Sigmoid colon (tissue), 7 donors: Measurements from ENCODE around the gene TPO. TPM values are rescaled to one million over a fixed set of nuclear protein-coding genes. Genes with fewer than 3 reads are reported as not detected.

Experiments
- DNase-seq: peaks from one replicate; pipeline ENCODE4 v3.0.0-alpha.2; 2019
- H3K27ac ChIP-seq, 4 donors: fragments of 200-600 bp; sonication (generic); one replicate each; pipeline ENCODE4 v1.5.1; 2016 to 2019; ENCODE audit warnings: mild to moderate bottlenecking in 1 of 4
- H3K27me3 ChIP-seq, 3 donors: fragments of 200-600 bp; sonication (generic); one replicate each; pipeline ENCODE4 v1.5.1; 2019; ENCODE audit warnings: mild to moderate bottlenecking in 1 of 3
- H3K36me3 ChIP-seq, 4 donors: fragments of 200-600 bp; sonication (generic); one replicate each; pipeline ENCODE4 v1.5.1; 2016 to 2019
- H3K4me1 ChIP-seq, 4 donors: fragments of 200-600 bp; sonication (generic); one replicate each; pipeline ENCODE4 v1.5.1; 2017 to 2019
- H3K4me3 ChIP-seq, 4 donors: fragments of 200-600 bp; sonication (generic); one replicate each; pipeline ENCODE4 v1.5.1; 2017 to 2019; ENCODE audit warnings: mild to moderate bottlenecking in 2 of 4, moderate library complexity in 1 of 4
- H3K9me3 ChIP-seq, 4 donors: fragments of 200-600 bp in 3 of 4; sonication (generic) in 3 of 4; one replicate each; pipeline versions ENCODE4 v1.5.1 to v1.6.1; 2013 to 2019
- CTCF ChIP-seq, 4 experiments: fragments of 450-650 bp in 3 of 4; fragments of 200-600 bp in 1 of 4; IDR thresholded peaks; one replicate each; pipeline ENCODE4 v1.5.1; 2016 to 2019; ENCODE audit warnings: antibody characterized with exemption in 4 of 4, mild to moderate bottlenecking in 3 of 4, moderate library complexity in 2 of 4
- EP300 ChIP-seq, 4 donors: sonication (generic); formaldehyde crosslinking; IDR thresholded peaks; one replicate each; pipeline ENCODE4 v1.6.1; 2017; ENCODE audit warnings: antibody characterized with exemption in 4 of 4
- POLR2A ChIP-seq, 2 donors: fragments of 450-650 bp; IDR thresholded peaks; one replicate each; pipeline ENCODE4 v1.6.1; 2016; ENCODE audit warnings: antibody characterized with exemption in 2 of 2, mild to moderate bottlenecking in 2 of 2, moderate library complexity in 2 of 2
- POLR2AphosphoS5 ChIP-seq, 4 donors: sonication (generic); formaldehyde crosslinking; IDR thresholded peaks; one replicate each; pipeline ENCODE4 v1.6.1; 2017; ENCODE audit warnings: antibody characterized with exemption in 4 of 4
- WGBS, 2 donors: extraction: QIAGEN DNeasy Blood & Tissue Kit; methylation state at CpG; one replicate each; pipeline ENCODE4 v1.1.7; 2013; 5-methylcytosine and 5-hydroxymethylcytosine counted together
- intact Hi-C: fragments of 100-400 bp; cut with DNase I; formaldehyde crosslinking; loops from one replicate; pipeline ENCODE4 v1.15.1; 2023
- polyA plus RNA-seq, 3 donors: library from polyadenylated mRNA; stranded (reverse); fragments of 200-250 nt; gene quantifications; one replicate each; pipeline ENCODE4 v1.2.3, GENCODE V29; 2013
- total RNA-seq, 4 donors: library from RNA; depleted of rRNA; stranded (reverse); fragments of >200 nt; gene quantifications; one replicate each; pipeline ENCODE4 v1.1.0, GENCODE V29; 2016
- donor health status: healthy with polysubstance abuse.
- donor health status: Bipolar disorder and iron deficiency.
- donor health status: healthy.

TPO gene
- total and polyA plus RNA-seq, 7 donors, result 0.60 to 18.8 (median 3.5) TPM

DNA sequence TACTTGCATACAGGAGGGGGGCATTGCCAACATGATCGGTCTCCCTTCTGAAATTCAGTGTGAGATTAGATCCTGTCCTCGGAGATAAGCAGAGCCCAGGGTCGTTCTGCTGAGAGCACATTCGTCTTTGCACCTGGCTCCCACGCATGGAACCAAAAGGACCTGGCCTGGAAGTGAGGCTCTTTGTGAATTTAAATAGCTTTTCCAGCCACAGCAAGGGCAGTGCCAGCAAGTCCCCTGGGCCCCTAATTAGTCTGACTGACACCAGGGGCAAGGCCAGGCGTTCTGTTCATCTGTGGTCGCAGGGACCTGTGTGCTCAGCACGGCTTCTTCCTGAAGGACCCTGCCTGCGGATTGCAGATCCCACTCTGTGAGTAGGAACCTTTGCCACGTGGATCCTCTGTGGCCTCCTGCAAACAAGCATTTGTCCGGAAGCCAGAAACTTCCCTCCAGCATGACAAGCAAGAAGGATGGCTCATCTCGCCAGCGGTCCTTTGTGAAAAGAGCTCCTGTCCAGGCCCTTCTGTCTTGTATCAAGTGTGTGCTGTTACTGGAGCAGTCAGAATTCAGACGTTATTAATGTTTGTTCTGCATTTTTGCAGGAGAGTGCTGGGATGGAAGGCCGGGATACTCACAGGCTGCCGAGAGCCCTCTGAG lies 128.7 kb downstream of the TPO start:
- Histone ChIP-seq H3K4me3 (no peak overlapping the region), H3K4me1 (peaks cover 0 to 5% (median 0%) of the 10 kb centered on the region in 4 donors), H3K9me3 (no peaks in the 10 kb centered on the region), H3K27ac (no peak overlapping the region), H3K36me3 (no peaks in the 10 kb centered on the region), H3K27me3 (peaks cover 0 to 7% (median 0%) of the 10 kb centered on the region in 3 donors)
- no peak for DNase-seq
- intact Hi-C loops, result loop anchor here (10.0 kb wide), 1 partner anchor 587 kb away; the partner anchor contains the start of gene SNTG2
- WGBS, 2 donors, result 84 to 87% methylated on average over 16 of the region's 16 CpGs
- TF ChIP-seq POLR2AphosphoS5 (IDR thresholded peaks at IDR 0.05) (no peak), CTCF (IDR thresholded peaks at IDR 0.05) (no peak), POLR2A (IDR thresholded peaks at IDR 0.05) (no peak), EP300 (IDR thresholded peaks at IDR 0.05) (no peak)

GRCh38 chr2:1542971-1543370 lies 129.7 kb downstream of the TPO start:
- H3K27me3 ChIP-seq, result peaks cover 0 to 7% (median 0%) of the 10 kb centered on the region in 3 donors
- no peak overlapping the region for H3K27ac ChIP-seq
- no peak overlapping the region for H3K4me3 ChIP-seq
- peaks cover 0 to 5% (median 0%) of the 10 kb centered on the region in 4 donors for H3K4me1 ChIP-seq
- intact Hi-C loops, result loop anchor here (10.0 kb wide), 1 partner anchor 588 kb away; the partner anchor contains the start of gene SNTG2
- 88 to 92% methylated on average over 11 of the region's 11 CpGs for WGBS, 2 donors
- no peaks in the 10 kb centered on the region for H3K36me3 ChIP-seq
- TF ChIP-seq POLR2A (IDR thresholded peaks at IDR 0.05) (no peak), CTCF (IDR thresholded peaks at IDR 0.05) (no peak), EP300 (IDR thresholded peaks at IDR 0.05) (no peak), POLR2AphosphoS5 (IDR thresholded peaks at IDR 0.05) (no peak)
- DNase-seq, result no peak
- no peaks in the 10 kb centered on the region for H3K9me3 ChIP-seq

- Histone ChIP-seq H3K27ac (no peak overlapping the region), H3K4me3 (no peak overlapping the region), H3K27me3 (peaks cover 0 to 7% (median 0%) of the 10 kb centered on the region in 3 donors), H3K4me1 (peaks cover 0 to 5% (median 0%) of the 10 kb centered on the region in 4 donors), H3K36me3 (no peaks in the 10 kb centered on the region), H3K9me3 (no peaks in the 10 kb centered on the region)
- no peak for TF ChIP-seq POLR2AphosphoS5 (IDR thresholded peaks at IDR 0.05)
- no peak for TF ChIP-seq CTCF (IDR thresholded peaks at IDR 0.05)
- no peak for TF ChIP-seq POLR2A (IDR thresholded peaks at IDR 0.05)
- no peak for TF ChIP-seq EP300 (IDR thresholded peaks at IDR 0.05)
- WGBS, 2 donors, result 93% methylated on average over 14 of the region's 14 CpGs
- intact Hi-C loops, result loop anchor here (10.0 kb wide), 1 partner anchor 589 kb away; the partner anchor contains the start of gene SNTG2
- DNase-seq, result no peak
Observed at GRCh38 chr2:1543776-1544477, 130.7 kb downstream of the TPO start.

DNA sequence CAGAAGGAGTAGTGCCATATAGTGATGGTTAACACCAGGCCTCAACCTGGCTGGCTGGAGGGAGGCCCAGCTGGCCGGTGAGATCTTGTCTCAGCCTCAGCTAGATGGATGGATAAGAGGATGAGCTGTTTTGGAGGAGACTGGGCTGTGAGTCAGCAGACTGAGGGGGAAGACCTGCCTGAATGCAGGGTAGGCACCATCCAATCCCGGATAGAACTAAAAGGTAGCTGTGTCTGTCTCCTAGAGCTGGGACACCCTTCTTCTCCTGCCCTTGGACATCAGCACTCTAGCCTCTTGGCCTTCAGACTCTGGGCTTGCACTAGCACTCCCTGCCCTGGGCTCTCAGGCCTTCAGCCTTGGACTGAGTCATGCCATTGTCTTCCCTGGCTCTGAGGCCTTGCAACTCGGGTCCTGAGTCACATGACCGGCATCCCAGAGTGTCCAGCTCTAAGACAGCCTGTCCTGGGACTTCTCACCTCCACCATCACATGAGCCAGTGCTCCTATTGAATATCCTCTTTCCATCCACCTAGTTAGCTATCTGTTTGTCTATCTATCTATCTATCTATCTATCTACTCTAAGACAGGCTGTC lies 131.3 kb downstream of the TPO start:
- no peaks in the 10 kb centered on the region for H3K36me3 ChIP-seq
- no peak for DNase-seq
- peaks cover 0 to 3% (median 0%) of the 10 kb centered on the region in 3 donors for H3K27me3 ChIP-seq
- no peak overlapping the region for H3K4me3 ChIP-seq
- H3K4me1 ChIP-seq, result peaks cover 0 to 5% (median 0%) of the 10 kb centered on the region in 4 donors
- H3K27ac ChIP-seq, result no peak overlapping the region
- 82% methylated on average over 4 of the region's 4 CpGs for WGBS, 2 donors
- intact Hi-C loops, result loop anchor here (10.0 kb wide), 1 partner anchor 590 kb away; the partner anchor contains the start of gene SNTG2
- TF ChIP-seq POLR2AphosphoS5 (IDR thresholded peaks at IDR 0.05) (no peak), EP300 (IDR thresholded peaks at IDR 0.05) (no peak), POLR2A (IDR thresholded peaks at IDR 0.05) (no peak), CTCF (IDR thresholded peaks at IDR 0.05) (no peak)
- no peaks in the 10 kb centered on the region for H3K9me3 ChIP-seq
